MG63 (cell line): ENCODE data around the gene ATP1B2. TPM values are rescaled to one million over a fixed set of nuclear protein-coding genes. Genes with fewer than 3 reads are reported as not detected.
A peak's percentile ranks its signal among the peaks of the same experiment; 100 is the strongest.

Experiments
- DNase-seq: peaks from one replicate; pipeline ENCODE4 v3.0.0-alpha.2; 2020
- H3K27me3 ChIP-seq: fragments of 250-450 bp; sonication (Bioruptor Pico); 2 replicates; pipeline ENCODE4 v1.5.1; 2020; ENCODE audit warnings: mild to moderate bottlenecking, moderate library complexity
- H3K36me3 ChIP-seq: fragments of 250-450 bp; sonication (Bioruptor Pico); 2 replicates; pipeline ENCODE4 v1.5.1; 2020; ENCODE audit warnings: mild to moderate bottlenecking, moderate library complexity
- H3K4me3 ChIP-seq: fragments of 250-450 bp; sonication (Bioruptor Pico); 2 replicates; pipeline ENCODE4 v1.5.1; 2020; ENCODE audit warnings: mild to moderate bottlenecking, moderate library complexity
- H3K9me3 ChIP-seq: fragments of 250-450 bp; sonication (Bioruptor Pico); 2 replicates; pipeline ENCODE4 v1.5.1; 2020; ENCODE audit warnings: mild to moderate bottlenecking, moderate library complexity
- total RNA-seq: library from RNA; depleted of rRNA; stranded (reverse); fragments of >200 nt; shearing (Covaris generic); gene quantifications from 2 replicates; pipeline ENCODE4 v1.2.3, GENCODE V29; 2014; ENCODE audit warnings: low replicate concordance; rRNA removed

ATP1B2 gene
- total RNA-seq, 1 experiment from 2014 or later, result not detected

- no peak for DNase-seq
- Histone ChIP-seq H3K4me3 (no peak overlapping the region), H3K9me3 (no peaks in the 10 kb centered on the region), H3K27me3 (no peaks in the 10 kb centered on the region), H3K36me3 (peaks cover 26% of the 10 kb centered on the region)
These were observed 44.9 kb downstream of the ATP1B2 start for GRCh38 chr17:7695586-7695985.

- Histone ChIP-seq H3K4me3 (no peak overlapping the region), H3K36me3 (peaks cover 26% of the 10 kb centered on the region), H3K9me3 (no peaks in the 10 kb centered on the region), H3K27me3 (no peaks in the 10 kb centered on the region)
- no peak for DNase-seq
These were observed 47.3 kb downstream of the ATP1B2 start for GRCh38 chr17:7697828-7698588.

- peaks cover 14% of the 10 kb centered on the region for H3K27me3 ChIP-seq
- no peak for DNase-seq
These were observed 49.8 kb downstream of the ATP1B2 start for GRCh38 chr17:7700510-7700909.

GRCh38 chr17:7701681-7702080, 51.0 kb downstream of the ATP1B2 start:
- Histone ChIP-seq H3K27me3 (peaks cover 22% of the 10 kb centered on the region), H3K36me3 (peaks cover 5% of the 10 kb centered on the region), H3K4me3 (no peak overlapping the region), H3K9me3 (no peaks in the 10 kb centered on the region)
- DNase-seq, result no peak

More at GRCh38 chr17:7700510-7700909, 49.8 kb downstream of the ATP1B2 start:
- no peak overlapping the region for H3K4me3 ChIP-seq
- H3K36me3 ChIP-seq, result peaks cover 10% of the 10 kb centered on the region
- H3K9me3 ChIP-seq, result no peaks in the 10 kb centered on the region

GRCh38 chr17:7702776-7703175, 52.0 kb downstream of the ATP1B2 start:
- Histone ChIP-seq H3K9me3 (no peaks in the 10 kb centered on the region), H3K36me3 (peaks cover 5% of the 10 kb centered on the region), H3K27me3 (peaks cover 30% of the 10 kb centered on the region), H3K4me3 (no peak overlapping the region)
- DNase-seq, result no peak

- DNase-seq, result no peak
- H3K4me3 ChIP-seq, result no peak overlapping the region
- no peaks in the 10 kb centered on the region for H3K9me3 ChIP-seq
- peaks cover 30% of the 10 kb centered on the region for H3K27me3 ChIP-seq
- no peaks in the 10 kb centered on the region; the same call in 1 of the 2 replicates for H3K36me3 ChIP-seq
These were observed 53.1 kb downstream of the ATP1B2 start for GRCh38 chr17:7703584-7704479.

GRCh38 chr17:7704601-7705268, 54.0 kb downstream of the ATP1B2 start, which contains the start of gene EFNB3:
Gene EFNB3 (plus strand): TSS chr17:7705202. CDS start chr17:7705599, 397 bp downstream.
- Histone ChIP-seq H3K4me3 (peak within 1 kb of the TSS; percentile 20), H3K36me3 (no peaks in the 10 kb centered on the region; the same call in 1 of the 2 replicates)
- peak; percentile 26 for DNase-seq

GRCh38 chr17:7705269-7706255, 54.8 kb downstream of the ATP1B2 start:
- no peak for DNase-seq
- Histone ChIP-seq H3K4me3 (peak overlapping the region; percentile 20), H3K27me3 (peaks cover 30% of the 10 kb centered on the region), H3K36me3 (no peaks in the 10 kb centered on the region; the same call in 1 of the 2 replicates), H3K9me3 (no peaks in the 10 kb centered on the region)

More at GRCh38 chr17:7704601-7705268, 54.0 kb downstream of the ATP1B2 start, which contains the start of gene EFNB3:
- H3K27me3 ChIP-seq, result peaks cover 30% of the 10 kb centered on the region
- no peaks in the 10 kb centered on the region for H3K9me3 ChIP-seq

- no peaks in the 10 kb centered on the region for H3K36me3 ChIP-seq
- H3K4me3 ChIP-seq, result no peak overlapping the region
- no peaks in the 10 kb centered on the region for H3K9me3 ChIP-seq
- DNase-seq, result no peak
- H3K27me3 ChIP-seq, result peaks cover 34% of the 10 kb centered on the region
These were observed 56.1 kb downstream of the ATP1B2 start for GRCh38 chr17:7706631-7707354.

Other genes with a start within 250 kb of the ATP1B2 start
- 3.6 and 52.0 TPM in 2 replicates for gene TMEM256, start 246.8 kb upstream of the ATP1B2 start, total RNA-seq
- gene NLGN2, start 243.1 kb upstream of the ATP1B2 start, total RNA-seq, result 0.54 and 1.0 TPM in 2 replicates
- gene SPEM1, start 230.6 kb upstream of the ATP1B2 start, total RNA-seq, result not detected in 2 replicates
- gene SPEM2, start 225.3 kb upstream of the ATP1B2 start, total RNA-seq, result not detected in 2 replicates
- gene SPEM3, start 222.1 kb upstream of the ATP1B2 start, total RNA-seq, result not detected in 2 replicates
- gene TMEM102, start 215.5 kb upstream of the ATP1B2 start, total RNA-seq, result 0.33 and 0.76 TPM in 2 replicates
- not detected in 2 replicates for gene FGF11, start 211.4 kb upstream of the ATP1B2 start, total RNA-seq
- 0.20 and 6.2 TPM in 2 replicates for gene CHRNB1, start 205.9 kb upstream of the ATP1B2 start, total RNA-seq
- 5.3 and 6.0 TPM in 2 replicates for gene ZBTB4, start 171.3 kb upstream of the ATP1B2 start, total RNA-seq
- gene SLC35G6, start 169.5 kb upstream of the ATP1B2 start, total RNA-seq, result not detected in 2 replicates
- 11.5 and 16.2 TPM in 2 replicates for gene POLR2A, start 166.6 kb upstream of the ATP1B2 start, total RNA-seq
- 0.33 TPM in 1 of 2 replicates, not detected in the other for gene TNFSF12, start 101.9 kb upstream of the ATP1B2 start, total RNA-seq
- 1.7 TPM in 1 of 2 replicates, not detected in the other for gene TNFSF13, start 92.2 kb upstream of the ATP1B2 start, total RNA-seq
- 85.6 and 106 TPM in 2 replicates for gene SENP3, start 89.0 kb upstream of the ATP1B2 start, total RNA-seq
- gene CD68, start 71.3 kb upstream of the ATP1B2 start, total RNA-seq, result 12.6 and 17.3 TPM in 2 replicates
- gene MPDU1, start 67.1 kb upstream of the ATP1B2 start, total RNA-seq, result 96.0 and 121 TPM in 2 replicates
- gene SOX15, start 60.8 kb upstream of the ATP1B2 start, total RNA-seq, result 0.23 TPM in 1 of 2 replicates, not detected in the other
- 26.8 and 49.5 TPM in 2 replicates for gene FXR2, start 36.0 kb upstream of the ATP1B2 start, total RNA-seq
- 16.0 and 20.1 TPM in 2 replicates for gene SAT2, start 23.1 kb upstream of the ATP1B2 start, total RNA-seq
- not detected in 2 replicates for gene SHBG, start 20.8 kb upstream of the ATP1B2 start, total RNA-seq
- 2.8 and 12.2 TPM in 2 replicates for gene TP53, start 36.6 kb downstream of the ATP1B2 start, total RNA-seq
- 13.4 and 25.9 TPM in 2 replicates for gene WRAP53, start 37.6 kb downstream of the ATP1B2 start, total RNA-seq
- 0.53 TPM in 1 of 2 replicates, not detected in the other for gene EFNB3, start 54.3 kb downstream of the ATP1B2 start, total RNA-seq
- not detected in 2 replicates for gene DNAH2, start 66.8 kb downstream of the ATP1B2 start, total RNA-seq
- 0.07 and 0.20 TPM in 2 replicates for gene KDM6B, start 183.3 kb downstream of the ATP1B2 start, total RNA-seq
- not detected in 2 replicates for gene TMEM88, start 204.1 kb downstream of the ATP1B2 start, total RNA-seq
- gene NAA38, start 206.6 kb downstream of the ATP1B2 start, total RNA-seq, result 74.9 and 264 TPM in 2 replicates
- gene CYB5D1, start 207.1 kb downstream of the ATP1B2 start, total RNA-seq, result 18.2 and 38.2 TPM in 2 replicates
- 49.6 and 51.1 TPM in 2 replicates for gene CHD3, start 237.9 kb downstream of the ATP1B2 start, total RNA-seq